ENCODE data around the gene RSAD1. TPM values are rescaled to one million over a fixed set of nuclear protein-coding genes. Genes with fewer than 3 reads are reported as not detected.

Gene RSAD1
- total and polyA plus RNA-seq, 4 donors: 10.8 to 22.7 (median 18.6) TPM

- TF ChIP-seq FOXA1 (IDR thresholded peaks at IDR 0.05): no peak
- no peak for TF ChIP-seq HNF4G (IDR thresholded peaks at IDR 0.05)
- peak; percentile 56 to 69 for TF ChIP-seq HNF4A (conservative IDR thresholded peaks at IDR 0.05)
- TF ChIP-seq RXRA (IDR thresholded peaks at IDR 0.05): peak; percentile 91 to 95
- TF ChIP-seq YY1 (IDR thresholded peaks at IDR 0.05): peak; percentile 15
- TF ChIP-seq MAX (IDR thresholded peaks at IDR 0.05): peak; percentile 43
- no peak for TF ChIP-seq NR2F2 (IDR thresholded peaks at IDR 0.05)
- no peak for TF ChIP-seq EGR1 (IDR thresholded peaks at IDR 0.05; ENCODE audit: low read depth in 2 of 2)
- peak; percentile 74 for TF ChIP-seq SP1 (IDR thresholded peaks at IDR 0.05)
- no peak for TF ChIP-seq FOXA2 (IDR thresholded peaks at IDR 0.05)
- TF ChIP-seq RAD21 (IDR thresholded peaks at IDR 0.05): peak in 1 of 2 donors; percentile 10
Measured at GRCh38 chr17:50462446-50462845, 16.2 kb upstream of the RSAD1 start.

GRCh38 chr17:50464121-50464520 is 14.5 kb upstream of the RSAD1 start:
- H3K9me3 ChIP-seq (ENCODE audit: control insufficient read depth in 4 of 4, low read length in 3 of 4): no peaks in the 10 kb centered on the region
- H3K9ac ChIP-seq (ENCODE audit: low read depth in 1 of 2, low read length in 2 of 2): no peak overlapping the region
- WGBS: 96% methylated on average over 3 of the region's 3 CpGs

More at GRCh38 chr17:50462446-50462845, 16.2 kb upstream of the RSAD1 start:
- peaks cover 0 to 7% (median 0%) of the 10 kb centered on the region in 4 donors for H3K36me3 ChIP-seq (ENCODE audit: control insufficient read depth in 4 of 4, insufficient read depth in 3 of 4, low read depth in 1 of 4, low read length in 3 of 4)
- H3K27me3 ChIP-seq (ENCODE audit: control insufficient read depth in 4 of 4, insufficient read depth in 4 of 4, low read length in 3 of 4): no peaks in the 10 kb centered on the region
- H3K9ac ChIP-seq (ENCODE audit: low read depth in 1 of 2, low read length in 2 of 2): no peak overlapping the region
- H3K9me3 ChIP-seq (ENCODE audit: control insufficient read depth in 4 of 4, low read length in 3 of 4): no peaks in the 10 kb centered on the region
- peak overlapping the region; percentile 5 to 44 for H3K27ac ChIP-seq (ENCODE audit: low read depth in 1 of 2, low read length in 2 of 2)
- WGBS: 34% methylated on average over 9 of the region's 9 CpGs
- DNase-seq (ENCODE audit: low spot score): no peak
- H3K4me3 ChIP-seq (ENCODE audit: low read depth in 1 of 3, low read length in 3 of 3): no peak overlapping the region
- H3K4me1 ChIP-seq (ENCODE audit: control insufficient read depth in 4 of 4, insufficient read depth in 4 of 4, low read length in 3 of 4): peaks cover 16 to 69% (median 42%) of the 10 kb centered on the region in 4 donors

More at GRCh38 chr17:50464121-50464520, 14.5 kb upstream of the RSAD1 start:
- no peak for DNase-seq (ENCODE audit: low spot score)
- peaks cover 0 to 7% (median 0%) of the 10 kb centered on the region in 4 donors for H3K36me3 ChIP-seq (ENCODE audit: control insufficient read depth in 4 of 4, insufficient read depth in 3 of 4, low read depth in 1 of 4, low read length in 3 of 4)
- TF ChIP-seq FOXA1 (IDR thresholded peaks at IDR 0.05): no peak
- TF ChIP-seq MAX (IDR thresholded peaks at IDR 0.05): no peak
- no peak for TF ChIP-seq SP1 (IDR thresholded peaks at IDR 0.05)
- no peak for TF ChIP-seq JUND (IDR thresholded peaks at IDR 0.05)
- no peak for TF ChIP-seq RXRA (IDR thresholded peaks at IDR 0.05)
- TF ChIP-seq ATF3 (IDR thresholded peaks at IDR 0.05): no peak
- no peak for TF ChIP-seq EGR1 (IDR thresholded peaks at IDR 0.05; ENCODE audit: low read depth in 2 of 2)
- no peak for TF ChIP-seq ZBTB33 (IDR thresholded peaks at IDR 0.05)
- TF ChIP-seq REST (IDR thresholded peaks at IDR 0.05): no peak
- no peak for TF ChIP-seq HNF4G (IDR thresholded peaks at IDR 0.05)
- TF ChIP-seq HNF4A (conservative IDR thresholded peaks at IDR 0.05): no peak
- TF ChIP-seq YY1 (IDR thresholded peaks at IDR 0.05): no peak
- no peak for TF ChIP-seq FOXA2 (IDR thresholded peaks at IDR 0.05)
- no peak for TF ChIP-seq GABPA (IDR thresholded peaks at IDR 0.05 in 1 of 2, conservative IDR thresholded peaks at IDR 0.05 in 1 of 2)
- no peak for TF ChIP-seq CTCF (IDR thresholded peaks at IDR 0.05; ENCODE audit: low read depth, low read length, missing input control)
- no peak for TF ChIP-seq RAD21 (IDR thresholded peaks at IDR 0.05)
- TF ChIP-seq TAF1 (conservative IDR thresholded peaks at IDR 0.05): no peak
- no peaks in the 10 kb centered on the region for H3K27me3 ChIP-seq (ENCODE audit: control insufficient read depth in 4 of 4, insufficient read depth in 4 of 4, low read length in 3 of 4)
- no peak overlapping the region for H3K27ac ChIP-seq (ENCODE audit: low read depth in 1 of 2, low read length in 2 of 2)
- H3K4me3 ChIP-seq (ENCODE audit: low read depth in 1 of 3, low read length in 3 of 3): no peak overlapping the region
- peaks cover 26 to 69% (median 46%) of the 10 kb centered on the region in 4 donors for H3K4me1 ChIP-seq (ENCODE audit: control insufficient read depth in 4 of 4, insufficient read depth in 4 of 4, low read length in 3 of 4)

Data from liver (tissue), 9 donors.